B cell (primary cell): ENCODE measurements around the gene GABRE. TPM values are rescaled to one million over a fixed set of nuclear protein-coding genes. Genes with fewer than 3 reads are reported as not detected.

Source experiments
- ATAC-seq: fragments of 200-7000 bp; cut with Tn5 transposase; one replicate; pipeline ENCODE4 v1.10.0; 2021; ENCODE audit warnings: low read depth, mild to moderate bottlenecking, moderate number of reproducible peaks, moderate library complexity
- CTCF ChIA-PET: fragments of 350-600 bp; sonication (Branson Sonifier 250); formaldehyde crosslinking; loops from one replicate; lab custom pipeline; 2021; ENCODE audit warnings: antibody characterized with exemption, inconsistent platforms; lab: Charles Lee
- POLR2A ChIA-PET: fragments of 350-600 bp; sonication (Branson Sonifier 250); formaldehyde crosslinking; loops from one replicate; lab custom pipeline; 2021; ENCODE audit warnings: antibody characterized with exemption; lab: Charles Lee
- DNase-seq: peaks from one replicate; pipeline ENCODE4 v3.0.0; 2013
- H2AFZ ChIP-seq: 2 replicates; pipeline ENCODE4 v1.6.1; 2012; ENCODE audit warnings: mild to moderate bottlenecking, low read depth, low read length; ENCODE audit not compliant: insufficient read depth, poor library complexity, severe bottlenecking
- H3K27ac ChIP-seq, 2 donors: 1 replicate in 1 of 2; 2 replicates in 1 of 2; pipeline ENCODE4 v1.5.1; 2012 to 2013; ENCODE audit warnings: low read length in 2 of 2, mild to moderate bottlenecking in 2 of 2, moderate library complexity in 1 of 2
- H3K27me3 ChIP-seq, 4 experiments: fragments of 200-600 bp in 1 of 4; sonication (generic) in 1 of 4; replicated peaks in 1 of 4; 1 replicate in 2 of 4; 2 replicates in 2 of 4; pipeline versions ENCODE4 v1.6.1 to v1.7.0; 2013 to 2016; ENCODE audit warnings: low read length in 3 of 4, mild to moderate bottlenecking in 2 of 4, mixed read lengths in 1 of 4, moderate library complexity in 1 of 4; ENCODE audit not compliant: insufficient read depth in 4 of 4, control insufficient read depth in 3 of 4; ENCODE audit errors: control extremely low read depth in 1 of 4
- H3K36me3 ChIP-seq, 2 experiments: replicated peaks in 1 of 2; 1 replicate in 1 of 2; 2 replicates in 1 of 2; pipeline versions ENCODE4 v1.6.1 to v1.7.1; 2013; ENCODE audit warnings: low read length in 1 of 2; ENCODE audit not compliant: insufficient read depth in 2 of 2, control insufficient read depth in 1 of 2; ENCODE audit errors: control extremely low read depth in 1 of 2, extremely low read depth in 1 of 2
- H3K4me1 ChIP-seq, 2 donors: fragments of 200-600 bp in 1 of 2; sonication (generic) in 1 of 2; 1 replicate in 1 of 2; 2 replicates in 1 of 2; pipeline versions ENCODE4 v1.5.1 to v1.6.1; 2013 to 2017; ENCODE audit warnings: low read length in 2 of 2; ENCODE audit not compliant: control insufficient read depth in 2 of 2, insufficient read depth in 2 of 2
- H3K4me2 ChIP-seq: replicated peaks from 2 replicates; pipeline ENCODE3; 2012; ENCODE audit warnings: mild to moderate bottlenecking, low read depth, low read length; ENCODE audit not compliant: poor library complexity, severe bottlenecking
- H3K4me3 ChIP-seq, 5 experiments: fragments of 200-600 bp in 1 of 5; sonication (generic) in 1 of 5; 1 replicate in 3 of 5; 2 replicates in 2 of 5; pipeline versions ENCODE4 v1.5.1 to v1.7.0; 2011 to 2016; ENCODE audit warnings: low read length in 4 of 5, mild to moderate bottlenecking in 4 of 5, low read depth in 2 of 5, control low read depth in 1 of 5, moderate library complexity in 1 of 5; ENCODE audit not compliant: insufficient read depth in 1 of 5; ENCODE audit errors: control extremely low read depth in 1 of 5, extremely low read depth in 1 of 5
- H3K79me2 ChIP-seq: fragments of 200-600 bp; sonication (generic); one replicate; pipeline ENCODE4 v1.6.0; 2016; ENCODE audit warnings: low read length; ENCODE audit not compliant: control insufficient read depth, insufficient read depth
- H3K9ac ChIP-seq: fragments of 200-600 bp; sonication (generic); 2 replicates; pipeline ENCODE4 v1.6.1; 2017; ENCODE audit warnings: mild to moderate bottlenecking, low read length, moderate library complexity
- H3K9me3 ChIP-seq, 3 donors: one replicate each; pipeline versions ENCODE4 v1.6.1 to v1.7.1; 2013; ENCODE audit warnings: low read length in 2 of 3; ENCODE audit not compliant: control insufficient read depth in 2 of 3, insufficient read depth in 1 of 3; ENCODE audit errors: control extremely low read depth in 1 of 3
- H4K20me1 ChIP-seq: 2 replicates; pipeline ENCODE4 v1.6.0; 2012; ENCODE audit warnings: mild to moderate bottlenecking, low read length; ENCODE audit not compliant: insufficient read depth, control insufficient read depth, poor library complexity, severe bottlenecking
- H3K27ac Mint-ChIP-seq: one replicate; pipeline ENCODE4 v1.8.0; 2021; ENCODE audit warnings: mixed read lengths
- H3K27me3 Mint-ChIP-seq: one replicate; pipeline ENCODE4 v1.8.0; 2021; ENCODE audit warnings: mixed read lengths
- H3K4me1 Mint-ChIP-seq: one replicate; pipeline ENCODE4 v1.8.0; 2021; ENCODE audit warnings: mixed read lengths
- H3K4me3 Mint-ChIP-seq: one replicate; pipeline ENCODE4 v1.8.0; 2021; ENCODE audit warnings: mixed read lengths
- H3K9me3 Mint-ChIP-seq: one replicate; pipeline ENCODE4 v1.8.0; 2022; ENCODE audit warnings: mixed read lengths; ENCODE audit not compliant: insufficient read depth
- CTCF ChIP-seq: fragments of 200-600 bp; IDR thresholded peaks from one replicate; pipeline ENCODE4 v1.8.0; 2022; ENCODE audit warnings: antibody characterized with exemption, mild to moderate bottlenecking
- EZH2 ChIP-seq: IDR thresholded peaks from 2 replicates; pipeline ENCODE4 v1.6.1; 2012; ENCODE audit warnings: borderline replicate concordance, low read depth, mild to moderate bottlenecking, moderate library complexity, low read length; ENCODE audit not compliant: insufficient read depth, poor library complexity, severe bottlenecking
- WGBS: methylation state at CpG from one replicate; pipeline ENCODE4 v1.1.5; 2013; ENCODE audit warnings: missing lambda C conversion rate; ENCODE audit not compliant: insufficient coverage; 5-methylcytosine and 5-hydroxymethylcytosine counted together
- intact Hi-C: fragments of 100-400 bp; cut with micrococcal nuclease; formaldehyde crosslinking; loops from one replicate; pipeline ENCODE4 v1.10.0; 2022
- polyA plus RNA-seq: library from polyadenylated mRNA; depleted of rRNA; stranded (reverse); fragments of >200 nt; gene quantifications from 2 replicates; pipeline ENCODE4 v1.2.3, GENCODE V29; 2012
- total RNA-seq, 2 donors: library from RNA; stranded (reverse); fragments of 120-200 nt in 1 of 2; gene quantifications; 1 replicate in 1 of 2; 2 replicates in 1 of 2; pipeline versions ENCODE4 v1.2.3 to v1.2.4, GENCODE V29; 2013 to 2022

GABRE gene
- total and polyA plus RNA-seq, 2 donors (not counting 1 experiment from before 2014, with no cell fraction given), result not detected

GRCh38 chrX:151921292-151921691 is 53.2 kb downstream of the GABRE start:
- Mint-ChIP-seq H3K4me3 (no peak overlapping the region), H3K4me1 (no peaks in the 10 kb centered on the region), H3K27me3 (no peaks in the 10 kb centered on the region), H3K9me3 (no peaks in the 10 kb centered on the region), H3K27ac (no peak overlapping the region)
- ChIA-PET CTCF (no interaction called here), POLR2A (no interaction called here)
- ATAC-seq (no peak), DNase-seq (no peak)
- Histone ChIP-seq H3K4me2 (no peak overlapping the region), H3K27ac (no peak overlapping the region), H4K20me1 (no peaks in the 10 kb centered on the region), H3K79me2 (no peaks in the 10 kb centered on the region), H3K4me1 (no peaks in the 10 kb centered on the region), H2AFZ (no peak overlapping the region), H3K27me3 (no peaks in the 10 kb centered on the region), H3K36me3 (no peaks in the 10 kb centered on the region), H3K4me3 (no peak overlapping the region), H3K9me3 (no peaks in the 10 kb centered on the region), H3K9ac (no peak overlapping the region)
- TF ChIP-seq EZH2 (no peak), CTCF (no peak)
- intact Hi-C loops, result no loop called here
- WGBS, result 100% methylated on average over 4 of the region's 10 CpGs

DNA sequence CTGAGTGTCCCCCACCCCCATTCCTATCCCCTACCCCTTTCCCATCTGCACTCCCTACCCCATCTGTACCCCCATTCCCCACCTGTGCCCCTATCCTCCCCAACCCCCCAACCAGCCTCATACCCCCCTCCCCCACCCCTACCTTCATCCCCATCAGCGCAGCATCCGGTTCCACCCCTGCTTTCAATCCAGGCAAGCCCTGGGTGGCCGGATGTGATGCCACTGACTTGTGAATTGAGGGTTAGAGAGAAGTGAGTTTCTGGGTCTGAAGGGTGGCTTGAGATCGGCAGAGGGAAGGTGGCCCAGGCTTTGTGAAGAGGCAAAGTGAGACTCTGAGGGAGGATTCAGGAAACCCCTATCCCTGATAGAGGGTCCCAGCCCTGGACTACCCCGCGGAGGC is 53.9 kb downstream of the GABRE start:
- Histone ChIP-seq H3K4me3 (no peak overlapping the region), H3K9ac (no peak overlapping the region), H3K4me2 (no peak overlapping the region), H3K4me1 (no peaks in the 10 kb centered on the region), H2AFZ (no peak overlapping the region), H3K9me3 (no peaks in the 10 kb centered on the region), H3K27ac (no peak overlapping the region), H4K20me1 (no peaks in the 10 kb centered on the region), H3K36me3 (no peaks in the 10 kb centered on the region), H3K27me3 (no peaks in the 10 kb centered on the region), H3K79me2 (no peaks in the 10 kb centered on the region)
- TF ChIP-seq CTCF (no peak), EZH2 (no peak)
- POLR2A ChIA-PET, result no interaction called here
- Mint-ChIP-seq H3K9me3 (no peaks in the 10 kb centered on the region), H3K27ac (no peak overlapping the region), H3K4me3 (no peak overlapping the region), H3K27me3 (no peaks in the 10 kb centered on the region), H3K4me1 (no peaks in the 10 kb centered on the region)
- intact Hi-C loops, result no loop called here
- DNase-seq (no peak), ATAC-seq (no peak)
- CTCF ChIA-PET, result no interaction called here
- WGBS, result no CpG with 5 or more reads among the region's 6 CpGs
